HFFc6 (cell line): ENCODE data around the gene CREM. TPM values are rescaled to one million over a fixed set of nuclear protein-coding genes. Genes with fewer than 3 reads are reported as not detected.
A peak's percentile ranks its signal among the peaks of the same experiment; 100 is the strongest.

Source experiments
- DNase-seq: peaks from one replicate; pipeline ENCODE4 v3.0.0-alpha.2; 2018
- H3K27ac Mint-ChIP-seq: 2 replicates; pipeline ENCODE4 v1.8.0; 2020; ENCODE audit warnings: mild to moderate bottlenecking, mixed read lengths
- H3K27me3 Mint-ChIP-seq: 2 replicates; pipeline ENCODE4 v1.8.0; 2021; ENCODE audit warnings: mild to moderate bottlenecking, moderate library complexity, mixed read lengths; ENCODE audit not compliant: insufficient read depth
- H3K36me3 Mint-ChIP-seq: 2 replicates; pipeline ENCODE4 v1.8.0; 2021; ENCODE audit warnings: low read depth, mixed read lengths
- H3K4me1 Mint-ChIP-seq: 2 replicates; pipeline ENCODE4 v1.8.0; 2020; ENCODE audit warnings: low read depth, mixed read lengths
- H3K4me3 Mint-ChIP-seq: 2 replicates; pipeline ENCODE4 v1.8.0; 2020; ENCODE audit warnings: mild to moderate bottlenecking, moderate library complexity, mixed read lengths
- H3K9me3 Mint-ChIP-seq: 2 replicates; pipeline ENCODE4 v1.8.0; 2020; ENCODE audit warnings: mild to moderate bottlenecking, mixed read lengths
- CTCF ChIP-seq: fragments of 200-600 bp; sonication (generic); IDR thresholded peaks from 2 replicates; pipeline ENCODE4 v1.5.0; 2021; ENCODE audit warnings: antibody characterized with exemption, mild to moderate bottlenecking
- microRNA-seq: library from miRNA; unstranded; fragments of <30 nt; microRNA quantifications from one replicate; pipeline ENCODE4, GENCODE V29; 2019
- total RNA-seq, 6 experiments: library from RNA; stranded (reverse); fragmentation: NEBNext Ultra II Directional; extraction: Animal tissue kit (Norgen Biotek cat#: 25700); gene quantifications; 2 replicates in 1 of 6; 3 replicates in 5 of 6; pipeline ENCODE4 v1.2.3, GENCODE V29; 2021

CREM gene
- total RNA-seq, 6 experiments from 2014 or later, result 21.1 to 34.0 (median 30.2) TPM

DNA sequence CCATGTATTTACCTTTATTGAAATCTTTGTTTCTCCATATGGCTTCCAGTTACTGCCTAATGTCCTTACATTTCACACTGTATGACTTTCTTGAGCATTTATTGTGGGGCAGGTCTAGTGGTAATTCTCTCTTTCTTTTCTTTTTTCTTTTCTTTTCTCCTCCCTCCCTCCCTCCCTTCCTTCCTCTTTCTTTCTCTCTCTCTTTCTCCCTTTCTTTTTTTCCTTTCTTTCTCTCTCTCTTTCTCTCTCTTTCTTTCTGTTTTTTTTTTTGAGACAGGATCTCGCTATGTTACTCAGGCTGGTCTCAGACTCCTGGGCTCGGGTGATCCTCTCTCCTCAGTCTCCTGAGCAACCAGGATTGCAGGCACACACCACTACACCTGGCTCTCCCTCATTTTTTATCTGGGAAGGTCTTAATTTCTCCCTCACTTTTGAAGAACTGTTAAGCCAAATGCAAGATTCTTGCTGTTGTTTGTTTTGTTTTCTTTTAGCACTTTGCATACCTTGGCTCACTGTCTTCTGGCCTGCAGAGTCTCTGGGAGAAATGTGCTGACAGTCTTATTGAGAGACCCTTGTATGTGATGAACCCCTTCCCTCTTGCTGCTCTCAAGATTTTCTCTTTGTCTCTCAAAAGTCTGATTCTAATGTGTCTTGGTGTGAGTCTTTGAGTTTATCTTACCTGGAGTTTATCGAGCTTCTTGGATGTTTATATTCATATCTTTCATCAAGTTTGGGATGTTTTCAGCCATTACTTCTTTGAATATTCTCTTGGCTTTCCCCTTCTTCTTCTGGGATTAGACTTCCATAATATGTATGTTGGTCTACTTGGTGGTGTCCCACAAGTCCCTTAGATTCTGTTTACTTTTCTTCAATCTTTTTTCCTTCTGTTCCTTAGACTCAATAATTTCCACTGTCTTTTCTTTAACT is 130.7 kb downstream of the CREM start:
- H3K27ac Mint-ChIP-seq, result no peak overlapping the region
- no peak overlapping the region for H3K4me3 Mint-ChIP-seq
- H3K36me3 Mint-ChIP-seq, result peaks cover 18% of the 10 kb centered on the region
- peaks cover 19% of the 10 kb centered on the region for H3K9me3 Mint-ChIP-seq
- no peak for TF ChIP-seq CTCF
- H3K4me1 Mint-ChIP-seq, result peaks cover 16% of the 10 kb centered on the region
- no peak for DNase-seq
- H3K27me3 Mint-ChIP-seq, result peaks cover 2% of the 10 kb centered on the region; the same call in 1 of the 2 replicates

DNA sequence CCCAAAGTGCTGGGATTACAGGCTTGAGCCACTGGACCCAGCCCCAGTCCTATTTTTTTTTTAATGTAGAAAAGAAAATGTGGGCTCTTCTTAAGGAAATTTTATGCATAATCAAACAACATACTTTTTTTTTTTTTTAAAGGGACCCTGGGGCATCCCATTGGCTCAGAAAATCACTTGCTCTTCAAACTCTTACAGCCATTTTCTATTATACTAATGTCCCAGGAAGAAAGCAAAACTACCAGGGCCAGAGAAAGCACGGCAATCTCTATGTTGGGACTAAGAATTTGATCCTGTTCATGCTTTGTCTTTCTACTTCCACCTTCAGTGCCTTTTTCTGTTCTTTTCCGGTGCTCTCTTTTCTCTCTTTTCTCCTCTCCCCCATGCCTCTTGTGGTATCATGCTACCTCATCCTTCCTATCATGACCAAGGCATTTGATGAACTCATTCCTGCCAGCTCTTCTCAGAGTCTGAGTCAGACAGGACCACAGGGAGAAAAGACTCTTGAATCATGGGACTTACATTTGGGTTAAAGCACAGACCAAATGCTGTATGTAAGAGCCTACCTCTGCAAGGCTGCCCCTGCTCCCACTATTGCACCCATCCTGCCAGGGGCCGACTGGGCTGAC is 133.2 kb downstream of the CREM start:
- Mint-ChIP-seq H3K4me1 (peaks cover 16% of the 10 kb centered on the region), H3K36me3 (peaks cover 18% of the 10 kb centered on the region), H3K27ac (peak overlapping the region; percentile 94), H3K4me3 (peak overlapping the region; percentile 64), H3K27me3 (no peaks in the 10 kb centered on the region), H3K9me3 (peaks cover 19% of the 10 kb centered on the region)
- no peak for TF ChIP-seq CTCF
- peak; percentile 95 for DNase-seq

DNA sequence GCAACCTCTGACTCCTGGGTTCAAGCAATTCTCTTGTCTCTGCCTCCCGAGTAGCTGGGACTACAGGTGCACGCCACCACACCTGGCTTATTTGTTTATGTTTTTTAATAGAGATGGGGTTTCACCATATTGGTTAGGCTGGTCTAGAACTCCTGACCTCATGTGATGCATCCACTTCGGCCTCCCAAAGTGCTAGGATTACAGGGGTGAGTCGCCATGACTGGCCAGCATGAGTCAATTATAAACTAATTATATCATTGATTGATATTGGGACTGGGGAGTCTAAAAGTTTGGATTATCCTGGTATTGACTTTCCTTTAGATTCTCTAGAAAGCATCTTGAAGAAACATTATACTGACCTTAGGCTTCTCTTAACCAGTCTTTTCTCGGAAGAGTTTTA is 135.8 kb downstream of the CREM start:
- Mint-ChIP-seq H3K4me3 (no peak overlapping the region), H3K9me3 (peaks cover 10% of the 10 kb centered on the region), H3K27me3 (no peaks in the 10 kb centered on the region), H3K4me1 (peaks cover 17% of the 10 kb centered on the region), H3K36me3 (peaks cover 9% of the 10 kb centered on the region), H3K27ac (no peak overlapping the region)
- TF ChIP-seq CTCF, result no peak
- no peak for DNase-seq

Small RNA genes within 50 kb of the gene (microRNA-seq; reads per million reads assigned to microRNA genes)
- gene MIR3611, result not detected

Other genes starting within 250 kb of the CREM start
- gene CUL2, start 36.5 kb upstream of the CREM start, total RNA-seq, result 10 to 100 TPM; 42.5 to 55.7 (median 51.3) TPM
- 10 to 100 TPM; 60.0 to 76.6 (median 69.9) TPM for gene CCNY, start 209.7 kb downstream of the CREM start, total RNA-seq